Measurements from ENCODE around the gene NPHP4. TPM values are rescaled to one million over a fixed set of nuclear protein-coding genes. Genes with fewer than 3 reads are reported as not detected.
A peak's percentile ranks its signal among the peaks of the same experiment; 100 is the strongest.

The NPHP4 gene
- total and polyA plus RNA-seq, 2 donors = 2.5 to 4.2 TPM

- Histone ChIP-seq H3K27me3 (ENCODE audit: control insufficient read depth in 2 of 2, insufficient read depth in 1 of 2, low read length in 1 of 2) (no peaks in the 10 kb centered on the region), H3K36me3 (ENCODE audit: control insufficient read depth in 2 of 2, insufficient read depth in 2 of 2, low read length in 1 of 2) (peaks cover 4 to 28% of the 10 kb centered on the region in 2 donors), H3K9me3 (ENCODE audit: control insufficient read depth in 2 of 2, insufficient read depth in 1 of 2, low read length in 1 of 2) (no peaks in the 10 kb centered on the region), H3K4me3 (ENCODE audit: low read length in 2 of 2) (no peak overlapping the region), H3K27ac (ENCODE audit: low read depth in 1 of 2, low read length in 1 of 2) (no peak overlapping the region), H3K4me1 (ENCODE audit: control insufficient read depth in 2 of 2, insufficient read depth in 2 of 2, low read length in 2 of 2) (peaks cover 0 to 5% of the 10 kb centered on the region in 2 donors)
- WGBS = 95% methylated on average over 15 of the region's 15 CpGs
- no peak for DNase-seq (ENCODE audit: low read depth in 6 of 9, low spot score in 9 of 9)
Observed at GRCh38 chr1:6035303-6035702, 43.1 kb upstream of the NPHP4 start.

- no peak for DNase-seq (ENCODE audit: low read depth in 6 of 9, low spot score in 9 of 9)
- peaks cover 2 to 24% of the 10 kb centered on the region in 2 donors for H3K36me3 ChIP-seq (ENCODE audit: control insufficient read depth in 2 of 2, insufficient read depth in 2 of 2, low read length in 1 of 2)
- peaks cover 0 to 5% of the 10 kb centered on the region in 2 donors for H3K4me1 ChIP-seq (ENCODE audit: control insufficient read depth in 2 of 2, insufficient read depth in 2 of 2, low read length in 2 of 2)
- H3K27ac ChIP-seq (ENCODE audit: low read depth in 1 of 2, low read length in 1 of 2) = no peak overlapping the region
- no peaks in the 10 kb centered on the region for H3K9me3 ChIP-seq (ENCODE audit: control insufficient read depth in 2 of 2, insufficient read depth in 1 of 2, low read length in 1 of 2)
- WGBS = 95% methylated on average over 10 of the region's 10 CpGs
- no peaks in the 10 kb centered on the region for H3K27me3 ChIP-seq (ENCODE audit: control insufficient read depth in 2 of 2, insufficient read depth in 1 of 2, low read length in 1 of 2)
- H3K4me3 ChIP-seq (ENCODE audit: low read length in 2 of 2) = no peak overlapping the region
Observed at GRCh38 chr1:6034750-6035096, 42.5 kb upstream of the NPHP4 start.

- 87% methylated on average over 21 of the region's 21 CpGs for WGBS
- Histone ChIP-seq H3K4me1 (ENCODE audit: control insufficient read depth in 2 of 2, insufficient read depth in 2 of 2, low read length in 2 of 2) (peaks cover 1 to 5% of the 10 kb centered on the region in 2 donors), H3K9me3 (ENCODE audit: control insufficient read depth in 2 of 2, insufficient read depth in 1 of 2, low read length in 1 of 2) (no peaks in the 10 kb centered on the region), H3K36me3 (ENCODE audit: control insufficient read depth in 2 of 2, insufficient read depth in 2 of 2, low read length in 1 of 2) (peaks cover 7 to 22% of the 10 kb centered on the region in 2 donors), H3K4me3 (ENCODE audit: low read length in 2 of 2) (no peak overlapping the region), H3K27me3 (ENCODE audit: control insufficient read depth in 2 of 2, insufficient read depth in 1 of 2, low read length in 1 of 2) (no peaks in the 10 kb centered on the region), H3K27ac (ENCODE audit: low read depth in 1 of 2, low read length in 1 of 2) (no peak overlapping the region)
- peak in 1 of 9 donors; percentile 28 for DNase-seq (ENCODE audit: low read depth in 6 of 9, low spot score in 9 of 9)
Observed at GRCh38 chr1:6033986-6034749, 41.9 kb upstream of the NPHP4 start.

GRCh38 chr1:6033124-6033523 lies 40.9 kb upstream of the NPHP4 start:
- Histone ChIP-seq H3K36me3 (ENCODE audit: control insufficient read depth in 2 of 2, insufficient read depth in 2 of 2, low read length in 1 of 2) (peaks cover 8 to 22% of the 10 kb centered on the region in 2 donors), H3K9me3 (ENCODE audit: control insufficient read depth in 2 of 2, insufficient read depth in 1 of 2, low read length in 1 of 2) (no peaks in the 10 kb centered on the region), H3K4me1 (ENCODE audit: control insufficient read depth in 2 of 2, insufficient read depth in 2 of 2, low read length in 2 of 2) (peaks cover 10 to 13% of the 10 kb centered on the region in 2 donors), H3K4me3 (ENCODE audit: low read length in 2 of 2) (no peak overlapping the region), H3K27ac (ENCODE audit: low read depth in 1 of 2, low read length in 1 of 2) (no peak overlapping the region), H3K27me3 (ENCODE audit: control insufficient read depth in 2 of 2, insufficient read depth in 1 of 2, low read length in 1 of 2) (no peaks in the 10 kb centered on the region)
- DNase-seq (ENCODE audit: low read depth in 6 of 9, low spot score in 9 of 9) = no peak
- 97% methylated on average over 8 of the region's 8 CpGs for WGBS

- peaks cover 27 to 32% of the 10 kb centered on the region in 2 donors for H3K4me1 ChIP-seq (ENCODE audit: control insufficient read depth in 2 of 2, insufficient read depth in 2 of 2, low read length in 2 of 2)
- H3K27ac ChIP-seq (ENCODE audit: low read depth in 1 of 2, low read length in 1 of 2) = no peak overlapping the region
- no peaks in the 10 kb centered on the region for H3K27me3 ChIP-seq (ENCODE audit: control insufficient read depth in 2 of 2, insufficient read depth in 1 of 2, low read length in 1 of 2)
- WGBS = 98% methylated on average over 2 of the region's 2 CpGs
- no peak overlapping the region for H3K4me3 ChIP-seq (ENCODE audit: low read length in 2 of 2)
- DNase-seq (ENCODE audit: low read depth in 6 of 9, low spot score in 9 of 9) = no peak
- H3K36me3 ChIP-seq (ENCODE audit: control insufficient read depth in 2 of 2, insufficient read depth in 2 of 2, low read length in 1 of 2) = peaks cover 8 to 19% of the 10 kb centered on the region in 2 donors
- no peaks in the 10 kb centered on the region for H3K9me3 ChIP-seq (ENCODE audit: control insufficient read depth in 2 of 2, insufficient read depth in 1 of 2, low read length in 1 of 2)
Observed at GRCh38 chr1:6030547-6031261, 38.5 kb upstream of the NPHP4 start.

- no peak overlapping the region for H3K4me3 ChIP-seq (ENCODE audit: low read length in 2 of 2)
- peaks cover 0 to 2% of the 10 kb centered on the region in 2 donors for H3K27me3 ChIP-seq (ENCODE audit: control insufficient read depth in 2 of 2, insufficient read depth in 1 of 2, low read length in 1 of 2)
- H3K4me1 ChIP-seq (ENCODE audit: control insufficient read depth in 2 of 2, insufficient read depth in 2 of 2, low read length in 2 of 2) = peaks cover 33 to 37% of the 10 kb centered on the region in 2 donors
- 97% methylated on average over 7 of the region's 7 CpGs for WGBS
- no peak for DNase-seq (ENCODE audit: low read depth in 6 of 9, low spot score in 9 of 9)
- no peaks in the 10 kb centered on the region for H3K9me3 ChIP-seq (ENCODE audit: control insufficient read depth in 2 of 2, insufficient read depth in 1 of 2, low read length in 1 of 2)
- peaks cover 8 to 14% of the 10 kb centered on the region in 2 donors for H3K36me3 ChIP-seq (ENCODE audit: control insufficient read depth in 2 of 2, insufficient read depth in 2 of 2, low read length in 1 of 2)
- H3K27ac ChIP-seq (ENCODE audit: low read depth in 1 of 2, low read length in 1 of 2) = no peak overlapping the region
Observed at GRCh38 chr1:6030132-6030531, 37.9 kb upstream of the NPHP4 start.

GRCh38 chr1:6029351-6029750 lies 37.1 kb upstream of the NPHP4 start:
- no peaks in the 10 kb centered on the region for H3K9me3 ChIP-seq (ENCODE audit: control insufficient read depth in 2 of 2, insufficient read depth in 1 of 2, low read length in 1 of 2)
- H3K27me3 ChIP-seq (ENCODE audit: control insufficient read depth in 2 of 2, insufficient read depth in 1 of 2, low read length in 1 of 2) = peaks cover 0 to 2% of the 10 kb centered on the region in 2 donors
- WGBS = 92% methylated on average over 5 of the region's 5 CpGs
- no peak for DNase-seq (ENCODE audit: low read depth in 6 of 9, low spot score in 9 of 9)
- H3K4me3 ChIP-seq (ENCODE audit: low read length in 2 of 2) = no peak overlapping the region
- peaks cover 33 to 37% of the 10 kb centered on the region in 2 donors for H3K4me1 ChIP-seq (ENCODE audit: control insufficient read depth in 2 of 2, insufficient read depth in 2 of 2, low read length in 2 of 2)
- peaks cover 8% of the 10 kb centered on the region in 2 donors for H3K36me3 ChIP-seq (ENCODE audit: control insufficient read depth in 2 of 2, insufficient read depth in 2 of 2, low read length in 1 of 2)
- H3K27ac ChIP-seq (ENCODE audit: low read depth in 1 of 2, low read length in 1 of 2) = no peak overlapping the region

GRCh38 chr1:6028042-6028850 lies 36.0 kb upstream of the NPHP4 start:
- peak overlapping the region; percentile 50 to 51 for H3K4me3 ChIP-seq (ENCODE audit: low read length in 2 of 2)
- H3K9me3 ChIP-seq (ENCODE audit: control insufficient read depth in 2 of 2, insufficient read depth in 1 of 2, low read length in 1 of 2) = no peaks in the 10 kb centered on the region
- H3K27ac ChIP-seq (ENCODE audit: low read depth in 1 of 2, low read length in 1 of 2) = peak overlapping the region; percentile 89 to 90
- H3K36me3 ChIP-seq (ENCODE audit: control insufficient read depth in 2 of 2, insufficient read depth in 2 of 2, low read length in 1 of 2) = peaks cover 0 to 8% of the 10 kb centered on the region in 2 donors
- DNase-seq (ENCODE audit: low read depth in 6 of 9, low spot score in 9 of 9) = peak in 7 of 9 donors; percentile 44 to 85 (median 59)
- H3K27me3 ChIP-seq (ENCODE audit: control insufficient read depth in 2 of 2, insufficient read depth in 1 of 2, low read length in 1 of 2) = peaks cover 0 to 2% of the 10 kb centered on the region in 2 donors
- WGBS = 11% methylated on average over 19 of the region's 19 CpGs
- peaks cover 33 to 37% of the 10 kb centered on the region in 2 donors for H3K4me1 ChIP-seq (ENCODE audit: control insufficient read depth in 2 of 2, insufficient read depth in 2 of 2, low read length in 2 of 2)

Data from thymus (tissue), 11 donors.